Caco-2 (cell line): ENCODE data around the gene GABRG3. TPM values are rescaled to one million over a fixed set of nuclear protein-coding genes. Genes with fewer than 3 reads are reported as not detected.

ENCODE experiments used
- BruUV-seq: library from RNA; stranded (reverse); fragments of 400-500 nt; replicated peaks from 2 replicates; lab custom pipeline; 2021; lab: Mats Ljungman, UMichigan
- CTCF ChIA-PET: fragments of 300-600 bp; sonication (Branson Sonifier 250); formaldehyde crosslinking; loops from one replicate; lab custom pipeline; 2022; ENCODE audit warnings: antibody characterized with exemption; lab: Charles Lee
- POLR2A ChIA-PET: fragments of 300-600 bp; sonication (Branson Sonifier 250); formaldehyde crosslinking; loops from one replicate; lab custom pipeline; 2022; ENCODE audit warnings: antibody characterized with exemption; lab: Charles Lee
- DNase-seq, 2 experiments: peaks; one replicate each; pipeline versions ENCODE4 v3.0.0 to v3.0.0-alpha.2; 2020 to 2022
- H3K27me3 ChIP-seq: replicated peaks from 2 replicates; pipeline ENCODE4 v1.6.0; 2011; ENCODE audit warnings: low read length; ENCODE audit not compliant: control insufficient read depth, insufficient read depth
- H3K36me3 ChIP-seq: 2 replicates; pipeline ENCODE4 v1.5.1; 2011; ENCODE audit warnings: low read length; ENCODE audit not compliant: control insufficient read depth, insufficient read depth
- H3K4me1 ChIP-seq: fragments of 250-450 bp; sonication (Bioruptor Pico); 2 replicates; pipeline ENCODE4 v1.5.1; 2020; ENCODE audit warnings: mild to moderate bottlenecking
- H3K4me3 ChIP-seq: 2 replicates; pipeline ENCODE4 v1.5.1; 2011; ENCODE audit warnings: low read depth, mild to moderate bottlenecking, control low read depth, low read length
- H3K9me3 ChIP-seq: fragments of 250-450 bp; sonication (Bioruptor Pico); 2 replicates; pipeline ENCODE4 v1.5.1; 2020; ENCODE audit warnings: mild to moderate bottlenecking, moderate library complexity
- H3K27ac Mint-ChIP-seq: one replicate; pipeline ENCODE4 v1.8.0; 2022; ENCODE audit warnings: mixed read lengths; ENCODE audit not compliant: unreplicated experiment
- H3K27me3 Mint-ChIP-seq: one replicate; pipeline ENCODE4 v1.8.0; 2022; ENCODE audit warnings: mixed read lengths; ENCODE audit not compliant: insufficient read depth, unreplicated experiment
- H3K36me3 Mint-ChIP-seq: one replicate; pipeline ENCODE4 v1.8.0; 2022; ENCODE audit warnings: mild to moderate bottlenecking, mixed read lengths; ENCODE audit not compliant: insufficient read depth, unreplicated experiment
- H3K4me1 Mint-ChIP-seq: one replicate; pipeline ENCODE4 v1.8.0; 2022; ENCODE audit warnings: low read depth, mixed read lengths; ENCODE audit not compliant: unreplicated experiment
- H3K4me3 Mint-ChIP-seq: one replicate; pipeline ENCODE4 v1.8.0; 2022; ENCODE audit warnings: mild to moderate bottlenecking, moderate library complexity, mixed read lengths; ENCODE audit not compliant: unreplicated experiment
- H3K9me3 Mint-ChIP-seq: one replicate; pipeline ENCODE4 v1.8.0; 2022; ENCODE audit warnings: mixed read lengths; ENCODE audit not compliant: unreplicated experiment
- CTCF ChIP-seq, 2 experiments: fragments of 200-600 bp in 1 of 2; IDR thresholded peaks; 1 replicate in 1 of 2; 2 replicates in 1 of 2; pipeline versions ENCODE4 v1.5.1 to v1.8.0; 2011 to 2022; ENCODE audit warnings: antibody characterized with exemption in 1 of 2, control low read depth in 1 of 2, inconsistent platforms in 1 of 2, low read depth in 1 of 2, low read length in 1 of 2, mild to moderate bottlenecking in 1 of 2, moderate library complexity in 1 of 2; ENCODE audit not compliant: insufficient read depth in 1 of 2, severe bottlenecking in 1 of 2, unreplicated experiment in 1 of 2
- intact Hi-C: fragments of 100-400 bp; cut with micrococcal nuclease; formaldehyde crosslinking; loops from one replicate; pipeline ENCODE4 v1.10.0; 2022; ENCODE audit not compliant: unreplicated experiment
- total RNA-seq: library from RNA; stranded (reverse); gene quantifications from 2 replicates; pipeline ENCODE4 v1.2.3, GENCODE V29; 2022

Gene GABRG3
- total RNA-seq, 1 experiment from 2014 or later = not detected

DNA sequence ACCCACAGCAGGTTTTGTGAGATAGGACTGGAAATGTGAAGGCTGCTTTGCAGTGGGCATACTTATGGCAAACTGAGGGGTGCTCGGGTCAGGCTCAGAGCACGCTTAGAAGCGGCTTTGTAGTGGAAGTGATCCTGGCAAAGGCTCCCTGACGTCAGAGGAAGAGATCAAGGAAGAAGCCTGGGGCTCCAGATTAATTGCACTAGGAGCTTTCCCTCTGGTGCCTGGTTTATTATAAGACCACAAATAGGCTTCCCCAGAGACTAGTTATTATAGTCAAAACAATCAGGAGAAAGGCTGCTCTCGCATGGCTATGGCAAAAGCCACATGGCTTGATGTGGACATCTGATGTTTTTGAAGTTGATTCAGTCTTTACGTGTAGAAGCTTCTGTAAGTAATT lies 515.1 kb downstream of the GABRG3 start:
- H3K36me3 ChIP-seq = no peaks in the 10 kb centered on the region
- H3K9me3 ChIP-seq = 0 out of 2 replicates have a peak, but pooled peaks cover 2% of the 10 kb centered on the region
- H3K9me3 Mint-ChIP-seq = peaks cover 10% of the 10 kb centered on the region
- no peak overlapping the region for H3K4me3 Mint-ChIP-seq
- TF ChIP-seq CTCF (IDR thresholded peaks at IDR 0.05; ENCODE audit: insufficient read depth in 1 of 2, low read depth in 1 of 2, low read length in 1 of 2, severe bottlenecking in 1 of 2, unreplicated experiment in 1 of 2) = no peak
- H3K36me3 Mint-ChIP-seq = no peaks in the 10 kb centered on the region
- BruUV-seq = no TSS peak
- DNase-seq = no peak
- H3K4me1 ChIP-seq = no peaks in the 10 kb centered on the region
- intact Hi-C loops = no loop called here
- ChIA-PET CTCF (no interaction called here), POLR2A (no interaction called here)
- H3K27me3 ChIP-seq = no peaks in the 10 kb centered on the region
- H3K4me3 ChIP-seq = no peak overlapping the region
- no peak overlapping the region for H3K27ac Mint-ChIP-seq
- H3K27me3 Mint-ChIP-seq = no peaks in the 10 kb centered on the region
- no peaks in the 10 kb centered on the region for H3K4me1 Mint-ChIP-seq

DNA sequence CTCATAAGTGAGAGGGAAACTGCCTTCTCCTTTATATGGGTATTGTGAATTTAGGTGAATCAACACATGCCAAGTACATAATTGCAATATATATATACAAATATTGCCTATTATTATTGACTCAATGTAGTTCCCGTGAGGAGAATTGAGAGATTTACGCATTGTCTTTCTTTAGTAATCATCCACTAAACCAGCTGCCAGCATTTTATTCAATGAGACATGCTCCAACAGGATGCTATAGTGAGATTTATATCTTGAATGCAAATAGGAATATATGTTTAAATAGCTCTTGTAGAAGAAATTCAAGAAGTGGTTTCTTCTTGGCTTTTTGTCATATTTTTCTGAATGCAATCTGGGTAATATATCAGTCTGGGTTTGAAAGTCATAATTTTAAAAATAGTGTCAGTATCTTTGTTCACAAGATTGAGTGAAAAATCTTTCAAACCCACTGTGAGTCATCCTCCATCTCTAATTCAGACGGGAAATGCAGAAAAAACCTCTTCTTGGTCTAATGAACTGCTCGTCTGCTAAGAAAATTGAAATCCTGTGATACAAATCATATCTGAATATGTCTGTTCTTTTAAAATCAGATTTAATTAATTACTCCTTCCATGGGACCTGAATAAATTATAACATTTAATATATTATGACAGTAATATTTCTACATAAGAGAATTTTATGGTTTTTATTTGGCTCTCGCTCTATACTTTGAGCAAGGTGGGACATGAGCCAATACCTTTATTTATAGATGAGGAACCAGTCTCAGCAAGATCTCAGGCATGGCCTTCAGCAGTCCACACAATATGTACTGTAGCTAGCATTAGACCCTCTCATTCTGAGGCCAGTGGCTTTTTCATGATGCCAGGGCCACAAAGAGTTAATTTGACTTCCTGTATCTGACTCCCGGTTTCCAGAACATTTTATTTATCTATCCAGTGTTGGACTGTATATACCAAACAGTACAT lies 516.0 kb downstream of the GABRG3 start:
- Histone ChIP-seq H3K36me3 (no peaks in the 10 kb centered on the region), H3K27me3 (no peaks in the 10 kb centered on the region), H3K4me1 (no peaks in the 10 kb centered on the region), H3K4me3 (no peak overlapping the region), H3K9me3 (0 out of 2 replicates have a peak, but pooled peaks cover 2% of the 10 kb centered on the region)
- H3K27me3 Mint-ChIP-seq = no peaks in the 10 kb centered on the region
- BruUV-seq = no TSS peak
- POLR2A ChIA-PET = no interaction called here
- H3K36me3 Mint-ChIP-seq = no peaks in the 10 kb centered on the region
- TF ChIP-seq CTCF (IDR thresholded peaks at IDR 0.05; ENCODE audit: insufficient read depth in 1 of 2, low read depth in 1 of 2, low read length in 1 of 2, severe bottlenecking in 1 of 2, unreplicated experiment in 1 of 2) = no peak
- CTCF ChIA-PET = no interaction called here
- no peak for DNase-seq
- no peak overlapping the region for H3K4me3 Mint-ChIP-seq
- no peak overlapping the region for H3K27ac Mint-ChIP-seq
- intact Hi-C loops = no loop called here
- H3K9me3 Mint-ChIP-seq = peaks cover 10% of the 10 kb centered on the region
- no peaks in the 10 kb centered on the region for H3K4me1 Mint-ChIP-seq

DNA sequence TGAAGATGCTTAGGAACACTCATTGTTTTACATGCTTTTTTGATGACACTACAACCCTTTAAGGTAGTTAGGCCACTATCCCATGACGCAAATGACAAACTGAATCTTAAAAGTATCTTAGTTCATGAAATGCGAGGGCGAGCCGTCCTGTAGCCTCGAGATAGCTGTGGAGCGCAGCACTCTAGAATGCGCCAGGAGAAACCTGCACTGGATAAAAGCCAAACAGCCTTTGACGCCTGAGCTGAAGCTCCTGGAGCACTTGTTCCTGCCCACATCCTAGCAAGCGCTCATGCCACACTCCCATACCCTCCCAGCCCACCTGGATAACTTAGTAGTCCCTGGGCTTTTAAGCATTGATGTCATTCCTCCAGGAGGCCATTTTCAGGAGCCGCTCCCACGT lies 516.9 kb downstream of the GABRG3 start:
- Histone ChIP-seq H3K27me3 (no peaks in the 10 kb centered on the region), H3K4me3 (no peak overlapping the region), H3K4me1 (no peaks in the 10 kb centered on the region), H3K9me3 (0 out of 2 replicates have a peak, but pooled peaks cover 2% of the 10 kb centered on the region), H3K36me3 (no peaks in the 10 kb centered on the region)
- BruUV-seq = no TSS peak
- H3K27ac Mint-ChIP-seq = no peak overlapping the region
- no peak for TF ChIP-seq CTCF (IDR thresholded peaks at IDR 0.05; ENCODE audit: insufficient read depth in 1 of 2, low read depth in 1 of 2, low read length in 1 of 2, severe bottlenecking in 1 of 2, unreplicated experiment in 1 of 2)
- no peaks in the 10 kb centered on the region for H3K27me3 Mint-ChIP-seq
- peaks cover 10% of the 10 kb centered on the region for H3K9me3 Mint-ChIP-seq
- ChIA-PET POLR2A (no interaction called here), CTCF (no interaction called here)
- no peak for DNase-seq
- no peak overlapping the region for H3K4me3 Mint-ChIP-seq
- H3K36me3 Mint-ChIP-seq = no peaks in the 10 kb centered on the region
- intact Hi-C loops = no loop called here
- no peaks in the 10 kb centered on the region for H3K4me1 Mint-ChIP-seq
